ENCODE measurements around the gene ITPR2. TPM values are rescaled to one million over a fixed set of nuclear protein-coding genes. Genes with fewer than 3 reads are reported as not detected.
A peak's percentile ranks its signal among the peaks of the same experiment; 100 is the strongest.

ITPR2 gene
- 25.6 and 33.7 TPM in 2 replicates for total RNA-seq (2014; rRNA removed; shearing (Covaris generic))
- total RNA-seq (2022), result 44.7 and 56.6 TPM in 2 replicates
- percentile 73 among the genes with signal in this experiment for Bru-seq, nascent RNA
- BruChase-seq, experiment 1, labeled RNA remaining after a 6-hour chase, result percentile 70 among the genes with signal in this experiment
- BruChase-seq, experiment 2, labeled RNA remaining after a 2-hour chase, result percentile 65 among the genes with signal in this experiment
- long read RNA-seq, full-length matches to known transcripts, result 1 of 24 reads
- long read RNA-seq, partial matches to known transcripts, result 14 of 24 reads
- long read RNA-seq, other reads (novel, unspliced or antisense), result 9 of 24 reads

DNA sequence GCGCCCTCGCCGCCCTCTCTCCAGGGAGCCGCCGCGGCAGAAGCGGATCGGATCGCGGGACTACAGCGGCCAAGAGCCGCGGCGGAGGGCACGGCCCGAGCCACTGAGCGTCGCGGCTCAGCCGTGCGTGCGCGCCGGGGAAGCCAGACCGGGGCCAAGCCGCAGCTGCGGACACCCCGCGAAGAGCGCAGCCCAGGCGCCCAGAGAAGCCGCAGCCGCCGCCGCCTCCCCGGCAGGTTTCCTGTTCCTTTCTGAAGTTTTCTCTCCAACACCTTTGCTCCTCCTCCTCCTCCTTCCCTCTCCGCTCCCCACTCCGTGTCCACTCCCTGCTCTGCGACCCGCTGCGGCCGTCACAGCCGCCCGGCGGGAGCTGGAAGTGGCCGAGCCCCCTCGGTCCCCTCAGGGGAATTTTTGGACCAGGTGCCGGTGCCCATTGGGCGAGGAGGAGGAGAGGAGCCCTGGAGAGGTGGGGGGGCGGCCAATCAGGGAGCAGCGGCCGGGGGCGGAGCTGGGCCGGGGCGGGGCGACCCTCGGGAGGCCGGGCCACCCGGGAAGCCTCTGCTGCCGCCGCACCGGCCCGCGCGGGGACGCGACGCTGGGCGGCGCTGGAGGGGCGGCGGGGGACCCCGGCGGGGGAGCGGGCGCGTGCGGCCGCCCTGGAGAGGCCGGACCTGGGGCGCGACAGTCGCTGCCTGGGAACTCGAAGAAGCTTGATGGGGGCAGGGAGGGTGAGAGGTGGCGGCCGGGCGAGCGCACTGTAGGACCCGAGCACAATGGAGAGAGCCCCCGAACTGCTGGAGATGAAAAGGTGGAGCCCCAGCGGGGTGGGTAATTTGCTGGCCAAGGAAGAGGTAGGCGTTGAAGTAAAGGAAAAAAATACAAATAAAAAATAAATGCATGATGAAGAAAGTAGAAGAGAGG lies at the start of gene ITPR2:
TSS of gene ITPR2 (minus strand) at position 373 of the 921 bp plus-strand sequence. CDS start 413 bp downstream, outside the sequence.
- CTCF ChIA-PET (ENCODE audit: unreplicated experiment), result interaction anchor here (0.5 to 2.6 kb wide), 10 partner anchors 10 to 181 kb away, joined by 3 to 11 read pairs (median 4); no protein-coding TSS in a partner anchor
- Histone ChIP-seq H3K79me2 (ENCODE audit: insufficient read depth, low read depth, low read length) (peaks cover 14% of the 10 kb centered on the region; the same call in 1 of the 2 replicates), H4K20me1 (ENCODE audit: insufficient read depth, low read length) (peaks cover 9% of the 10 kb centered on the region; the same call in 1 of the 2 replicates), H2AFZ (ENCODE audit: low read length) (peak within 1 kb of the TSS; percentile 81), H3K27ac (ENCODE audit: low read depth, low read length, poor library complexity, severe bottlenecking) (peak within 1 kb of the TSS; percentile 73), H3K36me3 (ENCODE audit: insufficient read depth, low read length) (no peaks in the 10 kb centered on the region), H3K4me2 (ENCODE audit: low read length) (peak within 1 kb of the TSS; percentile 87), H3K9me3 (ENCODE audit: low read length) (no peaks in the 10 kb centered on the region), H3K4me1 (ENCODE audit: insufficient read depth, low read length, poor library complexity, severe bottlenecking) (peaks cover 46% of the 10 kb centered on the region), H3K4me3 (ENCODE audit: low read depth, low read length, poor library complexity, severe bottlenecking) (peak within 1 kb of the TSS; percentile 86), H3K9me2 (ENCODE audit: insufficient read depth, low read length) (no peaks in the 10 kb centered on the region)
- DNase-seq (ENCODE audit: low spot score), result peak; percentile 95
- POLR2A ChIA-PET, result interaction anchor here (0.5 to 5.4 kb wide), 22 partner anchors 9 to 452 kb away, joined by 3 to 40 read pairs (median 4); no protein-coding TSS in a partner anchor
- intact Hi-C loops (cut with micrococcal nuclease; ENCODE audit: unreplicated experiment), result loop anchor here (1.0 to 10.0 kb wide), 9 partner anchors 13 to 1581 kb away; partner anchors contain the start of genes FGFR1OP2, KRAS and TM7SF3
- TF ChIP-seq, protein P1, sequence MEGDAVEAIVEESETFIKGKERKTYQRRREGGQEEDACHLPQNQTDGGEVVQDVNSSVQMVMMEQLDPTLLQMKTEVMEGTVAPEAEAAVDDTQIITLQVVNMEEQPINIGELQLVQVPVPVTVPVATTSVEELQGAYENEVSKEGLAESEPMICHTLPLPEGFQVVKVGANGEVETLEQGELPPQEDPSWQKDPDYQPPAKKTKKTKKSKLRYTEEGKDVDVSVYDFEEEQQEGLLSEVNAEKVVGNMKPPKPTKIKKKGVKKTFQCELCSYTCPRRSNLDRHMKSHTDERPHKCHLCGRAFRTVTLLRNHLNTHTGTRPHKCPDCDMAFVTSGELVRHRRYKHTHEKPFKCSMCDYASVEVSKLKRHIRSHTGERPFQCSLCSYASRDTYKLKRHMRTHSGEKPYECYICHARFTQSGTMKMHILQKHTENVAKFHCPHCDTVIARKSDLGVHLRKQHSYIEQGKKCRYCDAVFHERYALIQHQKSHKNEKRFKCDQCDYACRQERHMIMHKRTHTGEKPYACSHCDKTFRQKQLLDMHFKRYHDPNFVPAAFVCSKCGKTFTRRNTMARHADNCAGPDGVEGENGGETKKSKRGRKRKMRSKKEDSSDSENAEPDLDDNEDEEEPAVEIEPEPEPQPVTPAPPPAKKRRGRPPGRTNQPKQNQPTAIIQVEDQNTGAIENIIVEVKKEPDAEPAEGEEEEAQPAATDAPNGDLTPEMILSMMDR (conservative IDR thresholded peaks at IDR 0.05; ENCODE audit: low read length), result peak; percentile 41
- TF ChIP-seq EZH2phosphoT487 (IDR thresholded peaks at IDR 0.05; ENCODE audit: borderline replicate concordance, low read depth, low read length), result no peak
- no TSS peak for BruUV-seq (replicated peaks)

DNA sequence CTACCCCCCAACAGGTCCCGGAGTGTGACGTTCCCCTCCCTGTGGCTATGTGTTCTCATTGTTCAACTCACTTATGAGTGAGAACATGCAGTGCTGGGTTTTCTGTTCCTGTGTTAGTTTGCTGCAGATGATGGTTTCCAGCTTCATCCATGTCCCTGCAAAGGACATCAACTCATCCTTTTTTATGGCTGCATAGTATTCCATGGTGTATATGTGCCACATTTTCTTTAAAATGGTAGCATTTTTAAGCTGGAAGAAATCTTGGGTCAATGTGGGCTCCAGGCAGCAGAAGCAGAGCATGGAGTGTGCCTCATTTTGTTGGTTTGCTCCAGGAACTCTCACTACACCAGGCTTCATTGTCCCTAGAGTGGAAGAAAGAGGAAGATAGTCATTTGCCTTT lies 47.6 kb upstream of the ITPR2 start:
- no peak for DNase-seq (ENCODE audit: low spot score)
- Histone ChIP-seq H3K4me3 (ENCODE audit: low read depth, low read length, poor library complexity, severe bottlenecking) (no peak overlapping the region), H3K4me1 (ENCODE audit: insufficient read depth, low read length, poor library complexity, severe bottlenecking) (peaks cover 18% of the 10 kb centered on the region), H3K27ac (ENCODE audit: low read depth, low read length, poor library complexity, severe bottlenecking) (no peak overlapping the region), H4K20me1 (ENCODE audit: insufficient read depth, low read length) (no peaks in the 10 kb centered on the region), H3K9me3 (ENCODE audit: low read length) (no peaks in the 10 kb centered on the region), H3K4me2 (ENCODE audit: low read length) (no peak overlapping the region), H3K9me2 (ENCODE audit: insufficient read depth, low read length) (no peaks in the 10 kb centered on the region), H2AFZ (ENCODE audit: low read length) (no peak overlapping the region), H3K36me3 (ENCODE audit: insufficient read depth, low read length) (no peaks in the 10 kb centered on the region), H3K79me2 (ENCODE audit: insufficient read depth, low read depth, low read length) (no peaks in the 10 kb centered on the region)
- TF ChIP-seq EZH2phosphoT487 (IDR thresholded peaks at IDR 0.05; ENCODE audit: borderline replicate concordance, low read depth, low read length), result no peak
- TF ChIP-seq, protein P1 (conservative IDR thresholded peaks at IDR 0.05; ENCODE audit: low read length), result no peak
- BruUV-seq (replicated peaks), result no TSS peak
- intact Hi-C loops (cut with micrococcal nuclease; ENCODE audit: unreplicated experiment), result no loop called here
- ChIA-PET POLR2A (interaction anchor here (1.1 kb wide), 1 partner anchor 54 kb away, joined by 4 read pairs; no protein-coding TSS in a partner anchor), CTCF (ENCODE audit: unreplicated experiment) (no interaction called here)
